NCI-H1694 (cell line): ENCODE data around the gene CENPK.
A peak's percentile ranks its signal among the peaks of the same experiment; 100 is the strongest.
"Not testable (repeated sequence)": the region's sequence is repeated elsewhere in the genome, so short reads cannot be mapped to it uniquely, and the experiment has no call there.

Source experiments
- DNase-seq: peaks from one replicate; lab custom pipeline; 2025; lab: John Stamatoyannopoulos, UW

The CENPK gene

GRCh38 chr5:65562731-65563701 is at the start of gene CENPK, which contains the start of gene PPWD1:
CENPK (minus strand) TSS chr5:65563168; CDS start chr5:65554907, 8,261 bp downstream.
PPWD1 (plus strand) TSS chr5:65563296; CDS start chr5:65563311, 15 bp downstream.
- peak; percentile 84 for DNase-seq

- no peak for DNase-seq
Observed at GRCh38 chr5:65612298-65612907, 49.4 kb upstream of the CENPK start.

GRCh38 chr5:65611524-65611923 is 48.6 kb upstream of the CENPK start:
- DNase-seq: no peak

- DNase-seq: not testable (repeated sequence)
Observed at GRCh38 chr5:65601761-65602160, 38.8 kb upstream of the CENPK start.

- no peak for DNase-seq
Observed at GRCh38 chr5:65588694-65589093, 25.7 kb upstream of the CENPK start.

GRCh38 chr5:65577141-65577540 is 14.2 kb upstream of the CENPK start:
- no peak for DNase-seq

GRCh38 chr5:65570598-65571226 is 7.7 kb upstream of the CENPK start:
- DNase-seq: no peak

GRCh38 chr5:65566505-65566904 is 3.5 kb upstream of the CENPK start:
- no peak for DNase-seq

- DNase-seq: no peak
Observed at GRCh38 chr5:65563777-65564176, 809 bp upstream of the CENPK start.

GRCh38 chr5:65556718-65557117 is 6.2 kb downstream of the CENPK start:
- DNase-seq: no peak

GRCh38 chr5:65556181-65556580 is 6.8 kb downstream of the CENPK start:
- DNase-seq: no peak

GRCh38 chr5:65555287-65555686 is 7.7 kb downstream of the CENPK start:
- no peak for DNase-seq

GRCh38 chr5:65553941-65554340 is 9.0 kb downstream of the CENPK start:
- DNase-seq: no peak

- DNase-seq: no peak
Observed at GRCh38 chr5:65548281-65548680, 14.7 kb downstream of the CENPK start.

GRCh38 chr5:65546141-65546540 is 16.8 kb downstream of the CENPK start:
- DNase-seq: no peak

- DNase-seq: no peak
Observed at GRCh38 chr5:65544473-65544872, 18.5 kb downstream of the CENPK start.

- no peak for DNase-seq
Observed at GRCh38 chr5:65539827-65540226, 23.1 kb downstream of the CENPK start.

GRCh38 chr5:65535529-65535987 is 27.4 kb downstream of the CENPK start:
- DNase-seq: no peak

GRCh38 chr5:65530904-65531303 is 32.1 kb downstream of the CENPK start:
- DNase-seq: no peak

- DNase-seq: no peak
Observed at GRCh38 chr5:65525726-65526125, 37.2 kb downstream of the CENPK start.

- DNase-seq: no peak
Observed at GRCh38 chr5:65512170-65512937, 50.6 kb downstream of the CENPK start.

- DNase-seq: no peak
Observed at GRCh38 chr5:65508978-65509377, 54.0 kb downstream of the CENPK start.
